KG1 (cell line): Measurements from ENCODE around the gene TMEM229B.

Source experiments
- DNase-seq: peaks from one replicate; lab custom pipeline; 2025; lab: John Stamatoyannopoulos, UW

Gene TMEM229B

GRCh38 chr14:67485501-67486095, 2.9 kb downstream of the TMEM229B start:
- DNase-seq: no peak

GRCh38 chr14:67483579-67484285, 4.8 kb downstream of the TMEM229B start:
- no peak for DNase-seq

GRCh38 chr14:67482231-67483164, 6.0 kb downstream of the TMEM229B start:
- DNase-seq: no peak

- DNase-seq: no peak
Observed at GRCh38 chr14:67480011-67480410, 8.5 kb downstream of the TMEM229B start.

GRCh38 chr14:67478800-67479084, 9.8 kb downstream of the TMEM229B start:
- no peak for DNase-seq

- DNase-seq: no peak
Observed at GRCh38 chr14:67477926-67478799, 10.4 kb downstream of the TMEM229B start.

- no peak for DNase-seq
Observed at GRCh38 chr14:67474366-67474765, 14.2 kb downstream of the TMEM229B start.

- no peak for DNase-seq
Observed at GRCh38 chr14:67473290-67474082, 15.0 kb downstream of the TMEM229B start.

GRCh38 chr14:67472726-67473125, 15.8 kb downstream of the TMEM229B start:
- DNase-seq: no peak

- DNase-seq: no peak
Observed at GRCh38 chr14:67469954-67470353, 18.6 kb downstream of the TMEM229B start.

- DNase-seq: no peak
Observed at GRCh38 chr14:67468378-67468730, 20.2 kb downstream of the TMEM229B start.

- no peak for DNase-seq
Observed at GRCh38 chr14:67467134-67467533, 21.4 kb downstream of the TMEM229B start.

GRCh38 chr14:67464879-67465278, 23.6 kb downstream of the TMEM229B start:
- no peak for DNase-seq

GRCh38 chr14:67464377-67464776, 24.1 kb downstream of the TMEM229B start:
- DNase-seq: no peak

GRCh38 chr14:67463900-67464299, 24.6 kb downstream of the TMEM229B start:
- no peak for DNase-seq

- DNase-seq: no peak
Observed at GRCh38 chr14:67461996-67462395, 26.5 kb downstream of the TMEM229B start.

- no peak for DNase-seq
Observed at GRCh38 chr14:67461341-67461985, 27.1 kb downstream of the TMEM229B start.

- no peak for DNase-seq
Observed at GRCh38 chr14:67459336-67459735, 29.2 kb downstream of the TMEM229B start.

- DNase-seq: no peak
Observed at GRCh38 chr14:67457782-67458181, 30.7 kb downstream of the TMEM229B start.

- no peak for DNase-seq
Observed at GRCh38 chr14:67456732-67457131, 31.8 kb downstream of the TMEM229B start.
